Peyer's patch (tissue), 4 donors: Measurements from ENCODE around the gene PDE8B.

Source experiments
- CTCF ChIP-seq, 6 experiments: fragments of 450-650 bp in 4 of 6; fragments of 200-600 bp in 2 of 6; sonication (generic) in 1 of 6; IDR thresholded peaks; one replicate each; pipeline ENCODE4 v1.5.1; 2017 to 2019; ENCODE audit warnings: antibody characterized with exemption in 6 of 6, mild to moderate bottlenecking in 3 of 6, moderate library complexity in 1 of 6
- POLR2A ChIP-seq, 2 donors: fragments of 450-650 bp; IDR thresholded peaks; one replicate each; pipeline ENCODE4 v1.5.1; 2017; ENCODE audit warnings: antibody characterized with exemption in 2 of 2, mild to moderate bottlenecking in 2 of 2, moderate library complexity in 2 of 2

- TF ChIP-seq CTCF (IDR thresholded peaks at IDR 0.05) (no peak), POLR2A (IDR thresholded peaks at IDR 0.05) (no peak)
Measured at GRCh38 chr5:77390221-77390620, 179.7 kb downstream of the PDE8B start.
